ENCODE data around the gene ROBO2. TPM values are rescaled to one million over a fixed set of nuclear protein-coding genes. Genes with fewer than 3 reads are reported as not detected.

The ROBO2 gene
- polyA plus RNA-seq, 4 donors, result 83.3 to 102 (median 89.4) TPM

GRCh38 chr3:77186319-77186718 is 146.4 kb downstream of the ROBO2 start:
- DNase-seq (ENCODE audit: low read depth in 4 of 4, low spot score in 2 of 4), result no peak

DNA sequence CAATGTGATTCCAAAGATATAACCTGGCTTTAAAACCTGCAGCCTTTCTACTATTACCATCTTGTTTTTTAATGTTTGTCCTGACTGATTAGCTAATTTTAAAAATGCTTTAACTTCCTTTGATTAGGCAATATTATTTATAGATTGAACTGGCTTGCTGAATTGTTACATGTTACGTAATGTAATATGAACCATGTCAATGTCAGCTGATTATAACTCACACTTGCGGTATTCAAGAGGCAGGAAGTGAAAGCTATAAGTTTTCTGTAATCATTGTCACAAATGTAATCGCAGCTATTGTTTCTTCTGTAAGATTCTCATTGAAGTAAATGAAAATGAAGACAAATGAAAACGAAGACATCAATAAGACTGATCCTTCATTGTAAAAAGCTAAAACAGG is 146.8 kb downstream of the ROBO2 start:
- DNase-seq (ENCODE audit: low read depth in 4 of 4, low spot score in 2 of 4), result no peak

DNA sequence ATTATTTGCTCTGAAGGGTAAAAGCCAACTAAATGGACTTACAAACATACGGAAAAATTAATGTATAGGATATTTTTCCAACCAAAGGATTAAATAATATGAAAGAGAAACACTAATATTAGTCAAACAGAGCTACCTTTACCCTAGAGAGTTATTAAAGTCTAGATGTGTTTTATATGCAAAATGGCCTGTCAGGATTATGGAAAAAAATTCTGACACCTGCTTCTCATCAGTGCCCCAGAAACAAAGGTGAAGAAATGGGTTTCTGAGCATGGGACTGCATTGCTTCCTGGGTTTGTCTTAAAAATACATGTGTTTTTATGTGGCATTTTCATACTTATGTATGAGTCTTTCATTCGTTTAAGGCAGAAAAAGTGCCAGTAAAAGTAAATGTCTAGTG is 148.3 kb downstream of the ROBO2 start:
- DNase-seq (ENCODE audit: low read depth in 4 of 4, low spot score in 2 of 4), result no peak

GRCh38 chr3:77189258-77189657 is 149.4 kb downstream of the ROBO2 start:
- no peak for DNase-seq (ENCODE audit: low read depth in 4 of 4, low spot score in 2 of 4)

DNA sequence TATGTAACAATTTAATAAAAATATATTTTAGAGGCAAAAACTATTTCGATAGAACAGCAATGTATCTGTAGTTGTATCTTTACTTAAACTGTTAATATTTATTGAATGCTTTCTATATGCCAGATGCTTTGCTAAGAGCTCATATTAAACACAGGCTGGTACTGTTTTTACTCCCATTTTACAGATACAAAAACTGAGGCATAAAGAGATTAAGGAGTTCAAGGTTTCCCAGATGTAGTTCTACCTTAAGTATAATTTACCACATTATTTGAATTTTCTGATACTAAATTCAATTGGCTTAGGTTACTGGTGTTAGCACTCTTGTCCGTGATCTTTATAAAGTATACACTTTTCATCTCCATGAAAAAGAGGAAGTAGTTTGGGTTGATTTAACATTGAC is 149.8 kb downstream of the ROBO2 start:
- no peak for DNase-seq (ENCODE audit: low read depth in 4 of 4, low spot score in 2 of 4)

DNA sequence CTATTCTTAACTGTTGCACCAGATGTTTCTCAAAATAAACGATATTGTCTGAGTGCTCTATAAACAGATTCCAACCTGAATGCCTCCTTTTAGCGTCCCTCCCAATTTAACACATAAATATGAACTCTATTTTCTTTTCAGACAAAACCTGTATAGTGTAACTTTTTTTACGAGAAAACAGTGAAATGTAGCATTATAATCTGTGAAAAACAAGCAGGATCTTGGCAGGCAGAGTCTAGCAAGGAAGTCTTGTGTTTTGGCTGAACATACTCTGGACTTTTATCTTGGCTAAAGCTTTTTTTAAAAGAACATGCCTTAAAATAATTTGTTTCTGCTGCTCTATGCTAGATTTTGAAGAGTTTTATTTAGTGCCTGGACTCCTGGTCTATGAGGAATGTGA is 150.5 kb downstream of the ROBO2 start:
- no peak for DNase-seq (ENCODE audit: low read depth in 4 of 4, low spot score in 2 of 4)

GRCh38 chr3:77191014-77191413 is 151.1 kb downstream of the ROBO2 start:
- DNase-seq (ENCODE audit: low read depth in 4 of 4, low spot score in 2 of 4), result no peak

DNA sequence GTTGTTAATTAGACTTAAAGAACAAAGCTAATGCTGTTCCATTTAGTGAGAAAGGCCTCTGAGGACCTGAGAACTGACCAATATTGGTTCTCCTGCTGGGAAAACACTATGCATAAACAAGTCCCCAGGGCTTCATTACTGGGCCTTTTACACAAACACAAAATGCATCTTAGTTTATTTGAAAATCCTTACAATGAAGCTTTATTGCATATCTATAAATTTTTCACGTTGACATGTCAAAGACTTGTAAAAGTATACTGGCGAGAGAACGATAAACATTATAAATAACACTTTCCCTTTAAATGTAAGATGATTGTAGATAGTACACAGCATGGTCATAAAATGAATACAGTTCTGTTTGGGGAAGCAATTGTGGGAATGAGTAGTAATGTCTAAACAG is 151.7 kb downstream of the ROBO2 start:
- no peak for DNase-seq (ENCODE audit: low read depth in 4 of 4, low spot score in 2 of 4)

GRCh38 chr3:77195766-77196545 is 156.1 kb downstream of the ROBO2 start:
- DNase-seq (ENCODE audit: low read depth in 4 of 4, low spot score in 2 of 4), result no peak

DNA sequence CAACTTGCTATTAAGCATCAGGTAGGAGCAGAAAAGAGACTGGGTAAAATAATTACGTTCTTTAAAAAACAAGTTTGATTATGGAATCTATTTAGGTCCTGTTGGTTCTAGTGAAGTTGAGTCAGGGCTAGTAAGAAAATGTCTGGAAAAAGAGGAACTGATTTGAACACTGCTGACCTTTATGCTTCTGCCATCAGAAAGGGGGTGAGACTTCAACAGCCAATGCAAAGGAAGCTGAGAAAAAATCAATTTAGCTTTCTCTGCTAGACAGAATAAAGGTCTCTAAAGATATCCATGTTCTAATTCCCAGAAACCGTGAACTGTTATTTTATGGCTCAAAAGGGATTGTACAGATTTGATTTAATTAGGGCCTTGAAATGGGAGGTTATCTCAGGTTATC is 157.5 kb downstream of the ROBO2 start:
- no peak for DNase-seq (ENCODE audit: low read depth in 4 of 4, low spot score in 2 of 4)

GRCh38 chr3:77203851-77204250 is 164.0 kb downstream of the ROBO2 start:
- DNase-seq (ENCODE audit: low read depth in 4 of 4, low spot score in 2 of 4), result no peak

GRCh38 chr3:77204788-77205187 is 164.9 kb downstream of the ROBO2 start:
- DNase-seq (ENCODE audit: low read depth in 4 of 4, low spot score in 2 of 4), result no peak

- no peak for DNase-seq (ENCODE audit: low read depth in 4 of 4, low spot score in 2 of 4)
These were observed 167.9 kb downstream of the ROBO2 start for GRCh38 chr3:77207753-77208152.

GRCh38 chr3:77222701-77223100 is 182.8 kb downstream of the ROBO2 start:
- no peak for DNase-seq (ENCODE audit: low read depth in 4 of 4, low spot score in 2 of 4)

DNA sequence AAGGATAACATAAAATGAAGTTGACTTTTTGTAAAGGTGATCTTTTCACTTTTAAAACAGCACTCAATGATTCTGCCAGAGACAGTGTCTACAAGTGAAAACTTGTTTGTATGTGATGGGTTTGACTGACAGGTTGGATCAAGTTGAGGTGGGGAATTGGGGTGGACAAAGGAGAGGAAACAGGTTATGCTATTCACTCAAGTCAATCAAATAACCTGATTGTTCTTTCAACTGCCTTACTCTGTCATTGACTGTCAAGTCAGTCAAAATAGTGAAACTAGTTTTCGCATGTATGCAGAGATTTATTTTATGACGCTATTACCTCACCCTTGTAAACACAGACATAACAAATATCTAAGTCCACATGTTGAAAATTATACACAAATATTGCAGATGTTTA is 187.7 kb downstream of the ROBO2 start:
- DNase-seq (ENCODE audit: low read depth in 4 of 4, low spot score in 2 of 4), result no peak

GRCh38 chr3:77232557-77232956 is 192.7 kb downstream of the ROBO2 start:
- no peak for DNase-seq (ENCODE audit: low read depth in 4 of 4, low spot score in 2 of 4)

DNA sequence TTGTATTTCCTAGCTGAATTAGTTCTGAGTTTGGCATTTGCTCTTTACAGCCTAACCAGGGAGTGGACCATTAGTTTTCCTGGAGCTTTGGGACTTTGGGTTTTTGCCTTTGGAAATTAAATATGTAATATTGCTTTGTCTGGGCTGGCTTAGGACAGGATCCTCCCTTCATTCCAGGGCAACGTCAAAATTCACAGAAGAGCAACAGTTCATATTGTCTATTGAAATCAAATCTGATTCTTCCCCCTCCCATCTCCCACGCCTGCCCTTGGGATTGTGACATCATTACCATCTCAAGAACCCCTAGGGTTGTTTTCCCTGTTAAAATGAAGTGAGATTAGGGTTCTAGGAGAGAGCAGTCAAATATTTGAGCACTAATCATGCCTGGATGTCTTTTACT is 194.1 kb downstream of the ROBO2 start:
- no peak for DNase-seq (ENCODE audit: low read depth in 4 of 4, low spot score in 2 of 4)

- DNase-seq (ENCODE audit: low read depth in 4 of 4, low spot score in 2 of 4), result no peak
These were observed 196.2 kb downstream of the ROBO2 start for GRCh38 chr3:77236118-77236517.

- DNase-seq (ENCODE audit: low read depth in 4 of 4, low spot score in 2 of 4), result no peak
These were observed 200.3 kb downstream of the ROBO2 start for GRCh38 chr3:77240072-77240650.

DNA sequence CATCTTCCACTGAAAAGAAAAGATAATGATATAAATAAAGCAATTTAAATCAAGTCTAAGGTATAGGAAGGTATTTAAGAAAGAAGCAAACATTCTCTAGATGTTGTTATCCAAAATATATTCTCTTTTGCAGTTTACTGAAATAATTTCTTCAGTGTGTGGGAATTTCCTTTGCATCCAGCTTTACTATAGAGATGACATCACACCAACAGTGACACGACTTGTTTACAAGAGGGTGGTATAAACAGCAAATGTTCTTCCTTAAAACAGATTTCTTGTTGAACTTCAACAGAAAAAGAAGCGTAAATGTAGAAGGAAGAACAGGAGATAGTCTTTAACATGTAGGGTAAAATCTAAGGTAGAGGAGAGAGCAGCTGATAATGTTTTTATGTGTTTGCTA is 202.5 kb downstream of the ROBO2 start:
- DNase-seq (ENCODE audit: low read depth in 4 of 4, low spot score in 2 of 4), result no peak

GRCh38 chr3:77244981-77245380 is 205.1 kb downstream of the ROBO2 start:
- DNase-seq (ENCODE audit: low read depth in 4 of 4, low spot score in 2 of 4), result no peak

DNA sequence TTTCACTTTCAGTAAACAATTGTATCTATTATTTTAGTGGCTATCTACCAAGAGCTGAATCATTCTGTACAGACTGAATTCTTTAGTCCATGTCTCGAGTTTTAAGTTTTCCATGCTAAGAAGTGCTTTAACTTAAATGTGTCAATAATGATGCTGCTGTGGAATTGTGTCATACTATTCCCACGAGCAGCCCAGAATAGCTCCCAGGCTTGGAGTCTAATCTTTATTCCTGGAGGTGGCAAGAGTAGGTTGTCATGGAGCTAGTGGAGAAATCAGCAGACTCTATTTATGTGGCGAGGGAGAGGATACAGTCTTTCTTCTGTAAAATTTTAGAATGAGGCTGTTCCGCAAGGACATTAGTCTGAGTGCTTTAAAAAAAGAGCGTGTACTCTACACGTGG is 207.2 kb downstream of the ROBO2 start:
- DNase-seq (ENCODE audit: low read depth in 4 of 4, low spot score in 2 of 4), result no peak

DNA sequence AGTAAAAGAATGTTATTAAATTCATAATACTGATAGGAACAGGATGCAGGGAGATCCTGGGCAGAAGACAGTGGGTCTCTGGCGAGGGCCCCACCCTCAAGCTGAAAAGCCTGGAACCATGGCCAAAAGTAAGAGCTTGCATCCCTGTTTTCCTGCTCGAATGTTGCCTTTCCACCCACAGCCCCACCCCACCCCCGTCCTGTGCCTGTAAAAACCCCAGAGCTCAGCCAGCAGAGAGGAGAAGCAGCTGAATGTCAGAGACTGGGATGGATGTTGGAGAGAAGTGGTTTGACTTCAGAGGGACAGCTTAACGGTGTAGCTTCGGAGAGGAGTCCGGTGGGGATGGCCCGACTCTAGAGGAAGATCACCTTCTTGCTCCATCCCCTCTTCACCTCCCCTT is 207.9 kb downstream of the ROBO2 start:
- DNase-seq (ENCODE audit: low read depth in 4 of 4, low spot score in 2 of 4), result no peak
